ENCODE measurements around the gene LEMD2. TPM values are rescaled to one million over a fixed set of nuclear protein-coding genes. Genes with fewer than 3 reads are reported as not detected.

Gene LEMD2
- total and polyA plus RNA-seq, 12 donors, result 32.4 to 121 (median 60.0) TPM

DNA sequence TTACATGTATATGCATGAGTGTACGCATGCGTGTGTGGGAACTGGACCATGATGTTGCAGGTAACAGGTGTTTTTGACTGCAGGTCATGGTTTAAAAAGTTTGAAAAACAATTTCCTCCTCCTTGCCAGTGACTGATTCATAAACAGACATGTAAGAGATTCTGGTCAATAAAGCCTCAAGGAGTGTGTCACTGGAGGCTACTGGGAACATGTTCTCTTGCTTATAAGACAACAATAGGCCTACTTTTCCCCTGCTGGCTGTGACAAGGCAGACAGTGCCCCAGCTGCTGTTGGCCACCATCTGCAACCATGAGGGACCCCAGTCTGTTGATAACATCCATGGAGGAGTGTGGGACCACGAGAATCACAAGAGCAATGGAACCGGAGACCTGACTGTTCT is 12.7 kb downstream of the LEMD2 start:
- no peak for TF ChIP-seq POLR2A (IDR thresholded peaks at IDR 0.05)
- TF ChIP-seq, protein P1, sequence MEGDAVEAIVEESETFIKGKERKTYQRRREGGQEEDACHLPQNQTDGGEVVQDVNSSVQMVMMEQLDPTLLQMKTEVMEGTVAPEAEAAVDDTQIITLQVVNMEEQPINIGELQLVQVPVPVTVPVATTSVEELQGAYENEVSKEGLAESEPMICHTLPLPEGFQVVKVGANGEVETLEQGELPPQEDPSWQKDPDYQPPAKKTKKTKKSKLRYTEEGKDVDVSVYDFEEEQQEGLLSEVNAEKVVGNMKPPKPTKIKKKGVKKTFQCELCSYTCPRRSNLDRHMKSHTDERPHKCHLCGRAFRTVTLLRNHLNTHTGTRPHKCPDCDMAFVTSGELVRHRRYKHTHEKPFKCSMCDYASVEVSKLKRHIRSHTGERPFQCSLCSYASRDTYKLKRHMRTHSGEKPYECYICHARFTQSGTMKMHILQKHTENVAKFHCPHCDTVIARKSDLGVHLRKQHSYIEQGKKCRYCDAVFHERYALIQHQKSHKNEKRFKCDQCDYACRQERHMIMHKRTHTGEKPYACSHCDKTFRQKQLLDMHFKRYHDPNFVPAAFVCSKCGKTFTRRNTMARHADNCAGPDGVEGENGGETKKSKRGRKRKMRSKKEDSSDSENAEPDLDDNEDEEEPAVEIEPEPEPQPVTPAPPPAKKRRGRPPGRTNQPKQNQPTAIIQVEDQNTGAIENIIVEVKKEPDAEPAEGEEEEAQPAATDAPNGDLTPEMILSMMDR (IDR thresholded peaks at IDR 0.05), result no peak
- Histone ChIP-seq H3K36me3 (replicated peaks in 1 of 2) (peaks cover 0 to 91% of the 10 kb centered on the region in 2 donors), H3K27ac (no peak overlapping the region), H3K9me3 (replicated peaks in 1 of 3) (no peaks in the 10 kb centered on the region), H3K4me3 (no peak overlapping the region), H3K27me3 (no peaks in the 10 kb centered on the region), H3K4me1 (replicated peaks in 1 of 2) (peaks cover 7 to 15% of the 10 kb centered on the region in 2 donors)
- intact Hi-C loops (cut with DNase I), result no loop called here
- WGBS, 4 donors, result 91 to 100% (median 97%) methylated on average over 3 to 4 of the region's 4 CpGs
- DNase-seq, result no peak

DNA sequence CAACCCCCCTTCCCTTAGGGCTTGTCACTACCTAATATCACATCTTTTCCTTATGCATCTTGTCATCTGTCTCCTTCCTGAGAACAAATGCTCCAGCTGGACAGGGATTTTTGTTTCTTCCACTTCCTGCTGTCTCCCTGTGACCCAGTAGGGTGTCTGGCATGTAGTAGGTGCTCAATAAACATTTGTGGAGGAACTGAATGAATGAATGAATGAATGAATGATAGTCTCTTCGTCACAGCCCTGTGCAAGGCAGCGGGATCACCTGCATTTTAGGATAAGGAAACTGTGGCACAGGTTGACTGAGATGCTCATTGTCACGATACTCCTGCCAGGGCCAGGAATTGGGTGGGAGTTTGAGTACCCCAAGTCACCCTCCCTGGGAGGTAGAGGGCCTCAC is 14.2 kb downstream of the LEMD2 start:
- TF ChIP-seq, protein P1 (IDR thresholded peaks at IDR 0.05), result no peak
- no peak for TF ChIP-seq POLR2A (IDR thresholded peaks at IDR 0.05)
- Histone ChIP-seq H3K4me1 (replicated peaks in 1 of 2) (peaks cover 13 to 24% of the 10 kb centered on the region in 2 donors), H3K27me3 (no peaks in the 10 kb centered on the region), H3K36me3 (replicated peaks in 1 of 2) (peaks cover 0 to 77% of the 10 kb centered on the region in 2 donors), H3K4me3 (no peak overlapping the region), H3K27ac (no peak overlapping the region), H3K9me3 (replicated peaks in 1 of 3) (no peaks in the 10 kb centered on the region)
- intact Hi-C loops (cut with DNase I), result loop anchor here (5.0 kb wide), 2 partner anchors 253 to 378 kb away; no protein-coding TSS in a partner anchor
- no peak for DNase-seq
- WGBS, 4 donors, result 91 to 98% (median 97%) methylated on average over 3 of the region's 3 CpGs

DNA sequence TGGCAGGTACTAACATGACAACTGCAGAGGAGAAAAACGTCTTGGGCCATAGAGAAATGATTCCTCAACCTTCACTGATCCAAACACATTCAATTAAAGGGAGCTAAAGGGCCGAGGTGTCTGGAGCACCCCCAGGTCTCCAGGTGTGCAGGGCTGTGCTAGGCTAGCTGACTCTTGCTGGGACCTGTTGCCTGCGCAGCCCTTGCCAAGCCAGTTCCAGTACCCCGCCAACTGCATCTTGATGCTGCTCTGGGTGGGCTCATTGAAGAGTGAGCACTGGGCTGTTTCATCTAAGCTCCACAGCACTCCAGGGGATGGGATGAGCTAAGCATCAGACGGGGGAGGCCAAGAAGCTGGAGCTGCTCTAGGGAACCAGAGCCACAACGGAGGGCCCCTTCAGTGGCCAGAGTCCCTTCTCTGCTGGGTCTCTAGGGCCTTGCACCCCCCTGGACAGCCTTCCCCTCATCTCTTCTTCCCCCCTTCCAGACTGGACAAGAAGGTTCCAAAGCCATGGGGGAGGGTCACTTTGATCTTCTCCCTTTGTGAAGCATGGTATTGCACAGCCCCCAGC is 15.9 kb downstream of the LEMD2 start:
- Histone ChIP-seq H3K27me3 (no peaks in the 10 kb centered on the region), H3K36me3 (replicated peaks in 1 of 2) (peaks cover 0 to 59% of the 10 kb centered on the region in 2 donors), H3K9me3 (replicated peaks in 1 of 3) (no peaks in the 10 kb centered on the region), H3K4me1 (replicated peaks in 1 of 2) (peaks cover 13 to 24% of the 10 kb centered on the region in 2 donors), H3K4me3 (no peak overlapping the region), H3K27ac (peak overlapping the region in 1 of 5 donors; percentile 30)
- no peak for DNase-seq
- intact Hi-C loops (cut with DNase I), result loop anchor here (5.0 kb wide), 2 partner anchors 254 to 379 kb away; no protein-coding TSS in a partner anchor
- TF ChIP-seq POLR2A (IDR thresholded peaks at IDR 0.05), result no peak
- TF ChIP-seq, protein P1 (IDR thresholded peaks at IDR 0.05), result no peak
- WGBS, 4 donors, result 74 to 93% (median 83%) methylated on average over 4 to 6 of the region's 6 CpGs

DNA sequence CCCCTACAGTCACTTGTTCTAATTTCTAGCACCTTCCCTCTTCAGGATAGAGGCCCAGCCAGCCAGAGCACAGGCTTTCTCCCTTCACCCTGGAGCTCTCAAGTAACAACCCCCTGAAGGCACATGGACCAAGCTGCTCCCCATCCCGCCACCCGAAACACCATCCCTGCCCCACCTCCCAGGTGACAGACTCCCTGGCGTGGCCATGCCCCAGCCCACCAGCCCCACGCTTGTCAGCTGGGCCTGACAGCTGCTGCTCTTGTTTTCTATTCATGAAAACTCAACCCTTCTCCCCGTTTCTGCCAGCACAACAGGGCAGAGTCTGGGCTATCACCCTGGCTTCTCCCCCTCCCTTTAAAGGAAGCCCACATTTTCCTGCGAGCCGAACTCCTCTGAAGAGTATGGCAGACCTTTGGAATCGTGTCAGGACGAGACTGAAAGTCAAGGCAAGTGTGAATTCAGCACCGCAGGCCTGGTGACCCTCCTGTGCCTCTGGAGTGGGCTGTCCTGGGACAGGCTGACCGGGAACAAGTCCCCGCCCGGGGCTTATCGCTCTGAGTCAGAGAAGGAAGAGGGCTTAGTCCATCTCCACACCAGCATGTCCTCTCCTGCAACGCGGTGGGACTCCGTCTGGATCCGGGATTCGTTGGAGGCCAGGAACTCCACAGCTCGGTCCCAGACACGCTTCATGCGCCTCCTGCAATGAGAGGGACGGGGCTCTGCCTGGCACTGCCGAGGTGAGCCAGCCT is 16.7 kb downstream of the LEMD2 start:
- H3K4me1 ChIP-seq (replicated peaks in 1 of 2), result peaks cover 13 to 24% of the 10 kb centered on the region in 2 donors

More for the DNA sequence above, 16.7 kb downstream of the LEMD2 start:
- peak overlapping the region in 3 of 5 donors; percentile 10 to 86 (median 68) for H3K27ac ChIP-seq
- peaks cover 0 to 52% of the 10 kb centered on the region in 2 donors for H3K36me3 ChIP-seq (replicated peaks in 1 of 2)
- H3K4me3 ChIP-seq, result no peak overlapping the region
- WGBS, 4 donors, result 74 to 82% (median 79%) methylated on average over 12 to 24 of the region's 24 CpGs
- H3K9me3 ChIP-seq (replicated peaks in 1 of 3), result no peaks in the 10 kb centered on the region
- no peak for TF ChIP-seq POLR2A (IDR thresholded peaks at IDR 0.05)
- TF ChIP-seq, protein P1 (IDR thresholded peaks at IDR 0.05), result no peak
- intact Hi-C loops (cut with DNase I), result loop anchor here (5.0 kb wide), 2 partner anchors 255 to 380 kb away; no protein-coding TSS in a partner anchor
- DNase-seq, result no peak
- H3K27me3 ChIP-seq, result no peaks in the 10 kb centered on the region
